GM23338 (cell line): Measurements from ENCODE around the gene ELAVL3. TPM values are rescaled to one million over a fixed set of nuclear protein-coding genes. Genes with fewer than 3 reads are reported as not detected.

Source experiments
- ATAC-seq: fragments of 200-7000 bp; cut with Tn5 transposase; 3 replicates; pipeline ENCODE4 v1.9.1; 2020
- DNase-seq: peaks from one replicate; pipeline ENCODE4 v3.0.0-alpha.2; 2015; ENCODE audit warnings: low spot score
- H2AFZ ChIP-seq: fragments of 200-600 bp; sonication (generic); 2 replicates; pipeline ENCODE4 v1.8.0; 2016; ENCODE audit warnings: antibody characterized with exemption, mild to moderate bottlenecking, moderate library complexity
- H3F3A ChIP-seq: fragments of 200-600 bp; sonication (generic); replicated peaks from 2 replicates; pipeline ENCODE4 v1.8.0; 2017; ENCODE audit warnings: antibody characterized with exemption, mixed run types, low read depth
- H3K27ac ChIP-seq: fragments of 200-600 bp; sonication (generic); 2 replicates; pipeline ENCODE4 v1.6.1; 2016; ENCODE audit warnings: low read depth
- H3K27me3 ChIP-seq: fragments of 200-600 bp; sonication (generic); 2 replicates; pipeline ENCODE4 v1.8.0; 2016; ENCODE audit warnings: mild to moderate bottlenecking, mixed run types, moderate library complexity; ENCODE audit not compliant: insufficient read depth
- H3K36me3 ChIP-seq: fragments of 200-600 bp; sonication (generic); 2 replicates; pipeline ENCODE4 v1.8.0; 2016; ENCODE audit warnings: mild to moderate bottlenecking; ENCODE audit not compliant: insufficient read depth
- H3K4me1 ChIP-seq: fragments of 200-600 bp; sonication (generic); 2 replicates; pipeline ENCODE4 v1.8.0; 2016; ENCODE audit warnings: mild to moderate bottlenecking, moderate library complexity; ENCODE audit not compliant: insufficient read depth
- H3K4me2 ChIP-seq: fragments of 200-600 bp; sonication (generic); 2 replicates; pipeline ENCODE4 v1.7.1; 2017; ENCODE audit warnings: mixed run types
- H3K4me3 ChIP-seq: fragments of 200-600 bp; sonication (generic); 2 replicates; pipeline ENCODE4 v1.6.1; 2016; ENCODE audit warnings: mixed run types
- H3K79me2 ChIP-seq: fragments of 200-600 bp; sonication (generic); replicated peaks from 2 replicates; pipeline ENCODE4 v1.8.0; 2017; ENCODE audit warnings: mild to moderate bottlenecking; ENCODE audit not compliant: insufficient read depth
- H3K9me2 ChIP-seq: fragments of 200-600 bp; sonication (generic); 2 replicates; pipeline ENCODE4 v1.8.0; 2017; ENCODE audit not compliant: insufficient read depth
- H4K20me1 ChIP-seq: fragments of 200-600 bp; sonication (generic); replicated peaks from 2 replicates; pipeline ENCODE4 v1.8.0; 2017; ENCODE audit warnings: mild to moderate bottlenecking; ENCODE audit not compliant: insufficient read depth
- H3K27ac Mint-ChIP-seq: 2 replicates; pipeline ENCODE4 v1.8.0; 2020; ENCODE audit warnings: inconsistent platforms, mild to moderate bottlenecking, moderate library complexity, mixed read lengths
- H3K27me3 Mint-ChIP-seq: 3 replicates; pipeline ENCODE4 v1.8.0; 2022; ENCODE audit warnings: low read depth, mild to moderate bottlenecking, moderate library complexity, mixed read lengths, inconsistent platforms; ENCODE audit not compliant: insufficient read depth, poor library complexity
- H3K36me3 Mint-ChIP-seq: 3 replicates; pipeline ENCODE4 v1.8.0; 2021; ENCODE audit warnings: low read depth, mild to moderate bottlenecking, inconsistent platforms, moderate library complexity, mixed read lengths
- H3K4me1 Mint-ChIP-seq: 3 replicates; pipeline ENCODE4 v1.8.0; 2020; ENCODE audit warnings: mild to moderate bottlenecking, inconsistent platforms, mixed read lengths
- H3K4me3 Mint-ChIP-seq: 3 replicates; pipeline ENCODE4 v1.8.0; 2021; ENCODE audit warnings: moderate library complexity, mild to moderate bottlenecking, inconsistent platforms, mixed read lengths
- H3K9me3 Mint-ChIP-seq: 3 replicates; pipeline ENCODE4 v1.8.0; 2020; ENCODE audit warnings: moderate library complexity, mild to moderate bottlenecking, inconsistent platforms, mixed read lengths
- ETS1 ChIP-seq: IDR thresholded peaks from 2 replicates; pipeline ENCODE4 v1.6.1; 2016; ENCODE audit warnings: antibody characterized with exemption
- EZH2phosphoT487 ChIP-seq: fragments of 200-600 bp; sonication (generic); IDR thresholded peaks from one replicate; pipeline ENCODE4 v1.8.1; 2018; ENCODE audit warnings: antibody characterized with exemption; ENCODE audit not compliant: unreplicated experiment
- JUNB ChIP-seq: IDR thresholded peaks from one replicate; pipeline ENCODE4 v1.6.1; 2016; ENCODE audit warnings: antibody characterized with exemption; ENCODE audit not compliant: unreplicated experiment
- NANOG ChIP-seq: IDR thresholded peaks from 2 replicates; pipeline ENCODE4 v1.6.1; 2016; ENCODE audit warnings: antibody characterized with exemption, borderline replicate concordance
- POLR2AphosphoS5 ChIP-seq: IDR thresholded peaks from 2 replicates; pipeline ENCODE4 v1.6.1; 2016; ENCODE audit warnings: antibody characterized with exemption, low read depth
- REST ChIP-seq: IDR thresholded peaks from one replicate; pipeline ENCODE4 v1.6.1; 2018; ENCODE audit warnings: antibody characterized with exemption; ENCODE audit not compliant: unreplicated experiment
- STAT1 ChIP-seq: IDR thresholded peaks from one replicate; pipeline ENCODE4 v1.6.1; 2016; ENCODE audit warnings: antibody characterized with exemption; ENCODE audit not compliant: unreplicated experiment
- ZNF114 ChIP-seq: fragments of 250-450 bp; sonication (Bioruptor Pico); IDR thresholded peaks from 2 replicates; pipeline ENCODE4 v1.5.0; 2020; ENCODE audit warnings: mild to moderate bottlenecking, moderate library complexity
- ZNF462 ChIP-seq: fragments of 250-450 bp; sonication (Bioruptor Pico); IDR thresholded peaks from 2 replicates; pipeline ENCODE4 v1.5.0; 2020; ENCODE audit warnings: mild to moderate bottlenecking, moderate library complexity
- polyA plus RNA-seq: library from polyadenylated mRNA; unstranded; fragments of >200 nt; fragmentation: Nextera tagmentation; extraction: Ambion mirVana; gene quantifications from 2 replicates; pipeline ENCODE4 v1.2.1, GENCODE V29; 2016
- total RNA-seq: library from RNA; depleted of rRNA; stranded (reverse); fragments of >200 nt; shearing (Covaris generic); gene quantifications from 2 replicates; pipeline ENCODE4 v1.2.3, GENCODE V29; 2014

The ELAVL3 gene
- total and polyA plus RNA-seq, 2 experiments from 2014 or later = 0.45 to 1.2 TPM

DNA sequence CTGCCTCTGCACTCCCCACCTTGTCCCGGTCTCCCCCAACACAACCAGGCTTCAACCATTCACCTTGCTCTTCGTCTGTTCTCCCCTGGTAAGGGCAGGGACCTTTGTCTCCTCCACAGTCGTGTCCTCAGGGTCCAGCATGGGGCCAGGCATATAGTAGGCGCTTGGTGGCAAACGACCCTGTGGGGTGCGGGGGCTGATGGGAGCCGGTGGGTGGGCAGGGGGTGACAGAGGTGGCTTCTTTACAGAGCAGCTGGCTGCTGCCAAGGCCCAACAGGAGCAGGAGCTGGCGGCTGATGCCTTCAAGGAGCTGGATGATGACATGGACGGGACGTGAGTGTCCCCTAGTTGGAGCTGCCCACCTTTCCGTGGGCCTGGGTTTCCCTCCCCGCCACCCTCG is 35.7 kb downstream of the ELAVL3 start:
- no peaks in the 10 kb centered on the region for H3K79me2 ChIP-seq
- H3K4me1 ChIP-seq = no peaks in the 10 kb centered on the region
- TF ChIP-seq ZNF114 (CRISPR knock-in tag) (no peak), POLR2AphosphoS5 (no peak), STAT1 (no peak), JUNB (no peak), ZNF462 (CRISPR knock-in tag) (no peak), EZH2phosphoT487 (no peak), NANOG (no peak), REST (no peak), ETS1 (no peak)
- no peak overlapping the region for H3K4me2 ChIP-seq
- H3F3A ChIP-seq = 0 out of 2 replicates have a peak, but pooled peaks cover 2% of the 10 kb centered on the region
- Mint-ChIP-seq H3K27ac (no peak overlapping the region), H3K27me3 (peaks cover 6% of the 10 kb centered on the region), H3K36me3 (peaks cover 61% of the 10 kb centered on the region), H3K4me1 (peaks cover 3% of the 10 kb centered on the region; the same call in 2 of the 3 replicates), H3K9me3 (no peaks in the 10 kb centered on the region; the same call in 2 of the 3 replicates), H3K4me3 (no peak overlapping the region)
- ATAC-seq (no peak), DNase-seq (no peak)
- peaks cover 3% of the 10 kb centered on the region; the same call in 1 of the 2 replicates for H4K20me1 ChIP-seq
- H3K9me2 ChIP-seq = no peaks in the 10 kb centered on the region
- H2AFZ ChIP-seq = no peak overlapping the region
- H3K4me3 ChIP-seq = no peak overlapping the region
- peaks cover 16% of the 10 kb centered on the region for H3K36me3 ChIP-seq
- H3K27ac ChIP-seq = no peak overlapping the region
- no peaks in the 10 kb centered on the region for H3K27me3 ChIP-seq
